HG03439 (cell line): ENCODE measurements around the gene SPDYE16.
A peak's percentile ranks its signal among the peaks of the same experiment; 100 is the strongest.
"Not testable (repeated sequence)": the region's sequence is repeated elsewhere in the genome, so short reads cannot be mapped to it uniquely, and the experiment has no call there.

Source experiments
- ATAC-seq: cut with Tn5 transposase; IDR thresholded peaks from one replicate; pipeline ENCODE4 v1.9.1; 2021; ENCODE audit warnings: mild to moderate bottlenecking, moderate library complexity; ENCODE audit not compliant: unreplicated experiment

Gene SPDYE16

DNA sequence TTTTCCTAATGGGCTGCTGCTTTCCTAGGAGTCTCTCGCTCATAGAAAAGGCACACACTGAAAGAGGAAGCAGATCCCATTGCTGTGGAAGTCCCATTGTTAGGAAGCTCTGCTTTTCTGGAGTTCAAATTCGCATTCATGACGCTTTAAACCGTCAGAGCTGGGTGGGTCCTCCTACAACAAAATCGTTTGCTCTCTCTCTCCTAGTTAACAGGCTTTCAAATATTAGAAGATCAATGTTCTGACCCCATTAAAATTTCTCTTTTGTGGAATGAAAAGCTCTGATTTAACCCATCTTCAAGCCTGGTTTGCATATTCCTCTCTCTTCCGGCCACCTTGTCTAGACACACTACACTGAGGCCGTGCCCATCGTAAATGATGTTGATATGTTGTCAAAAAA, at the start of gene SPDYE16:
Gene SPDYE16, minus strand, starts transcription at position 101 of the 400 bp plus-strand sequence. CDS start 1,838 bp downstream, outside the sequence.
- ATAC-seq = not testable (repeated sequence)

DNA sequence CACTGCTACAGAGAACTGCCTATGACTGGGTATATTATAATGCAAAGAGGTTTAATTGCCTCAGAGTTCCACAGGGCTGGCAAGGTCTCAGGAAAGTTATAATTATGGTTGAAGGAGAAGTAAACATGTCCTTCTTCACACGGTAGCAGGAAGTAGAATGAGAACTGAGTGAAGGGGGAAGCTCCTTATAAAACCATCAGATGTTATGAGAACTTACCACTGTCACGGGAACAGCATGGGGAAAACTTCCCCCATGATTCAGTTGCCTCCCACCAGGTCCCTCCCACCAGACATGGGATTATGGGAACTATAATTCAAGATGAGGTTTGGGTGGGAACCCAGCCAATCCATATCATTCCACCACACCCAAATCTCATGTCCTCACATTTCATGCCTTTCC, 49.6 kb upstream of the SPDYE16 start:
- not testable (repeated sequence) for ATAC-seq

GRCh38 chr7:76591602-76592304, 48.7 kb upstream of the SPDYE16 start:
- ATAC-seq = peak; percentile 57

DNA sequence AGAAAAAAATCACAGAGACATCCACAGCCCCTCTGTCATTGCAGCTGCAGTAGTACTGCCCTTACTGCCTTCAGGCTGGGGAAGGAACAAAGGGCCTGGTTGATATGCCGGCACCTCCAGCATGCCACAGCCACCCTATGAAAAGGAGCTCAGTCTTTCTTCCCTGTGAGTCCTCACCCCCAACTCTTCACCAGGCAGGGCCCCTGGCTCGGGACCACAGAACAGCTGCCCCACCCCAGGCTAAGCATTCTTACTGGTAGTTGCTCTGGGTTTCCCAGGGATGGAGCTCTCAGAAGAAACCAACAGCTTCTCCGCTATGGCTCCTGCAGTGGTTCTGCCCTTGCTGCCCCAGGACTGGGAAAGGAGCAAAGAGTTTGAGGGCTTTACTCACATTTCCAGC, 47.9 kb upstream of the SPDYE16 start:
- not testable (repeated sequence) for ATAC-seq

GRCh38 chr7:76588586-76588985, 45.5 kb upstream of the SPDYE16 start:
- ATAC-seq = not testable (repeated sequence)

- ATAC-seq = not testable (repeated sequence)
These were observed 43.7 kb upstream of the SPDYE16 start for GRCh38 chr7:76586585-76587315.

- ATAC-seq = not testable (repeated sequence)
These were observed 40.7 kb upstream of the SPDYE16 start for GRCh38 chr7:76583636-76584281.

- not testable (repeated sequence) for ATAC-seq
These were observed 39.9 kb upstream of the SPDYE16 start for GRCh38 chr7:76582848-76583631.

DNA sequence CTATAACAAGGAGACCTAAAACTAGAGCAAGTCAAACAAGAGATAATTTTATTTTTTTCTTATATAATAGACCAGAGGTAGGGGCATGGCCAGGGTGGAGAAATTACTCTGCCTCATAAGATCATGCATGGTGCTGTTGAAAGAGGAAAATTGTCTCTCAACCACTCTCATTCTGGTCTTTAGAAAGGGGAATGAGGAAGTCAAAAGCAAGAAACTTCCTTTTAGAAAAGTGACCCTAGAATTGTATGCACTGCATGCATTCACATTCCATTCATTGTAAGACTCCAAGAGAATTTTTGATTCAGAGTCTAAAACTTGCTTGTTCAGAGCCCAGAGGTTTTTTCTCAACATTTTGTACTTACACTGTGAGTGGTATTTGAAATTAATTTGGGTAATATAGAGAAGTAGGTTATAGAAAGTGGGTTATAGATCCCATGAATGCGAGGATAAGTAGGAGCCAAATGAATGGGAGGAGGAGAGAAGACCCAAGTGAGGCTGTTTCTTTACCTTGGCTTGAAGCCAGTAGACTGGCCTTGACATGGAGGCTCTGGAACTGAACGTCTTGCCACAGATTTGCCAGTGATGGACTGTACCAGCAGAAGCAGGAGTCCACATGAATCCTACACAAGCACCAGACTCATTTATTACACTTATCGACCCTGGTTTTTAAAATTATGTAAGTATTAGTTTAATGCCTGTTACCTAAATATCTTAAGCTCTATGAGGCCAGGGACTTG, 33.0 kb upstream of the SPDYE16 start:
- ATAC-seq = not testable (repeated sequence)

- not testable (repeated sequence) for ATAC-seq
These were observed 32.3 kb upstream of the SPDYE16 start for GRCh38 chr7:76575431-76575830.

- ATAC-seq = not testable (repeated sequence)
These were observed 29.2 kb upstream of the SPDYE16 start for GRCh38 chr7:76572296-76572695.

DNA sequence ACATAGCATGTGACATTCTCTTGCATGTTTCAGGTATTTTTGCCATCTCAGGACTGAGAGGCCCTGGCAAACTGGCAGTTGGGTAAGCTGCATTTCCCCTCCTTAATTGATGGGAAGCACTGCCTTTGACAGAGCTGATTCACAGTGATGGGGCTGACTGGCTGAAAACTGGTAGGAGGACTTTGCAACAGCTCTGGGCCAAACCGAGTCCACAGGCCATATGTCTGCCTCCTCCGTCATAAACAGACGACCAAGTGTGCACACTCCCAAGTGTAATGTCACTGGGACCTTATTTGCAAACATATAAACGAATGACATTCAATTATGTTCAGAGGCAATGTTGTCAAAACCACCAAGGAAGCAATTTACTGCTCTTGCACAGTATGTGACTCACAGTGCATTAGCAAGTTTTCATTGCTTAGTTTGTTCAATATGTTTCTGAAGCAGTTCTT, 27.3 kb upstream of the SPDYE16 start:
- not testable (repeated sequence) for ATAC-seq

DNA sequence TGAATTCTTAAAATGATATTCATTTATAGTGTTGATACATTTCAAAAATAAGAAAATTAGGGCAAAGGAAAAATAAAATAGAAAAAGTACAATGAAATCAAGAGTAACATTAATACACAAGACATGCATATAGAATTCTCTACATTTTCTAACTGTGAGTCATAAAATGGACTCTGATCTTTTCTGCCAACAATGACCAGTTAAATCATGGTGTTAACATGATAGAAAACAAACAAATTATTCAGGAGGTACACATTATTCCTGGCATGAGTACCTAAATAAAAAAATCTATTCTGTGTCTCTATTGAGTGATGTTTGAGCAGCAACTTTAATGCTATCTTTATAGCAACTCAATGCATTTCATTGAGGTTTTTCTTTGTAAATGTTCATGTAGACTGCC, 25.6 kb upstream of the SPDYE16 start:
- not testable (repeated sequence) for ATAC-seq

GRCh38 chr7:76567753-76568152, 24.7 kb upstream of the SPDYE16 start:
- ATAC-seq = not testable (repeated sequence)

DNA sequence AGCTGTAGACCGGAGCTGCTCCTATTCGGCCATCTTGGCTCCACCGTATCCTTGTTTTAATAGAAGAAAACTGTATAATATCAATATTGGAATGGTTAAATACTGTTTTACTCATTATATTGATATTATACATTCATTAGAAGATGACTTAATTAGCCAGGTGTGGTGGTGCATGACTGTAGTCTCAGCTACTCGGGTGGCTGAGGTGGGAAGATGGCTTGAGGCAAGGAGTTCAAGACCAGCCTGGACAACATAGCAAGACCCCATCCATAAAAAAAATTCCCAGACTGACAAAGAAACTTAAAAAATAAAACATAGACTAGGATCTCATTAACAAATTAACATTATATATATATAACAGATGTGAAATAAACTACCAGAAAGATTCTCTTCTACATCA, 24.2 kb upstream of the SPDYE16 start:
- ATAC-seq = not testable (repeated sequence)

DNA sequence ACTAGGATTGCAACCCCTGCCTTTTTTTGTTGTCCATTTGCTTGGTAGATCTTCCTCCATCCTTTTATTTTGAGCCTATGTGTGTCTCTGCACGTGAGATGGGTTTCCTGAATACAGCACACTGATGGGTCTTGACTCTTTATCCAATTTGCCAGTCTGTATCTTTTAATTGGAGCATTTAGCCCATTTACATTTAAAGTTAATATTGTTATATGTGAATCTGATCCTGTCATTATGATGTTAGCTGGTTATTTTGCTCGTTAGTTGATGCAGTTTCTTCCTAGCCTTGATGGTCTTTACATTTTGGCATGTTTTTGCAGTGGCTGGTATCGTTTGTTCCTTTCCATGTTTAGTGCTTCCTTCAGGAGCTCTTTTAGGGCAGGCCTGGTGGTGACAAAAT, 21.9 kb upstream of the SPDYE16 start:
- ATAC-seq = not testable (repeated sequence)

DNA sequence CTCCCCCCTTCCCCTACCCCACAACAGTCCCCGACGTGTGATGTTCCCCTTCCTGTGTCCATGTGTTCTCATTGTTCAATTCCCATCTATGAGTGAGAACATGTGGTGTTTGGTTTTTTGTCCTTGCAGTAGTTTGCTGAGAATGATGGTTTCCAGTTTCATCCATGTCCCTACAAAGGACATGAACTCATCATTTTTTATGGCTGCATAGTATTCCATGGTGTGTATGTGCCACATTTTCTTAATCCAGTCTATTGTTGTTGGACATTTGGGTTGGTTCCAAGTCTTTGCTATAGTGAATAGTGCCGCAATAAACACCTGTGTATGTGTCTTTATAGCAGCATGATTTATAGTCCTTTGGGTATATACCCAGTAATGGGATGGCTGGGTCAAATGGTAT, 18.2 kb upstream of the SPDYE16 start:
- ATAC-seq = not testable (repeated sequence)

DNA sequence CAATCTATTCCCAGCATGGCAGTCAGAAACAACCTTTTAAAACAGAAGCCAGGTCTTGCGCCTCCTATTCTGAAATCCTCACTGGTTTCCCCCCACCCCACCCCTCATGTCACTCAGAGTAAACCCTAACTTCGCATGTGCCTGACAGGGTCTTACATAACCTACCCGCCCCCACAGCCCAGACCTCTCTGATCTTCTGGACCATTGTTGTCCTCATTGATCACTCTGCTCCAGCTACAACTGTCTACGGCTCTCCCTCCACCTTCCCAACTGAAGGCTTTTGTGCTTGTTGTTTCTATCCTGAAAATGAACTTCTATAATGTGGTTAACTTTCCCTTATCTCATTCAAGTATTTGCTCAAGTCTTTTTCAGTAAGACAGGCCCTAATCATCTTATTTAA, 17.1 kb upstream of the SPDYE16 start:
- not testable (repeated sequence) for ATAC-seq

- not testable (repeated sequence) for ATAC-seq
These were observed 16.6 kb upstream of the SPDYE16 start for GRCh38 chr7:76559685-76560084.

DNA sequence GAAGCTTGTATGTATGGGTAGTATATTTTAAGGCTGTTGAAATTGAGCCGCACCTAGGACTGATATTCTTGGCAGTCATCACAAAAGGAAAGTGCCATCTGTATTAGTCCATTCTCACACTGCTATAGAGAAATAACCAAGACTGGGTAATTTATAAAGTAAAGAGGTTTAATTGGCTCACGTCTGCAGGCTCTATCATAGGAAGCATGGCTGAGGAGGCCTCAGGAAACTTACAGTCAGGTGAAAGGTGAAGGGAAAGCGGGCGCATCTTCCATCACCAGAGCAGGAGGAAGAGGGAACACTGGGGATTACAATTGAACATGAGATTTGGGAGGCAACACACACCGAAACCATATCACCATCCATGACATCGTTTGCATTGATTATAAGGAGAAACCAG, 8.9 kb upstream of the SPDYE16 start:
- ATAC-seq = not testable (repeated sequence)
